GM12865 (cell line): ENCODE data around the gene A3GALT2.

Source experiments
- DNase-seq: peaks from one replicate; pipeline ENCODE4 v3.0.0; 2010; ENCODE audit warnings: low read depth
- H3K4me3 ChIP-seq: 2 replicates; pipeline ENCODE4 v1.5.1; 2011; ENCODE audit warnings: mild to moderate bottlenecking, low read depth, low read length, control low read depth
- TF ChIP-seq, protein P1 (sequence below): IDR thresholded peaks from 2 replicates; pipeline ENCODE4 v1.5.1; 2011; ENCODE audit warnings: low read length, control low read depth, low read depth, inconsistent platforms; ENCODE audit not compliant: insufficient read depth; ENCODE audit errors: missing control alignments

A3GALT2 gene

GRCh38 chr1:33270808-33271465, 50.0 kb downstream of the A3GALT2 start:
- TF ChIP-seq, protein P1, sequence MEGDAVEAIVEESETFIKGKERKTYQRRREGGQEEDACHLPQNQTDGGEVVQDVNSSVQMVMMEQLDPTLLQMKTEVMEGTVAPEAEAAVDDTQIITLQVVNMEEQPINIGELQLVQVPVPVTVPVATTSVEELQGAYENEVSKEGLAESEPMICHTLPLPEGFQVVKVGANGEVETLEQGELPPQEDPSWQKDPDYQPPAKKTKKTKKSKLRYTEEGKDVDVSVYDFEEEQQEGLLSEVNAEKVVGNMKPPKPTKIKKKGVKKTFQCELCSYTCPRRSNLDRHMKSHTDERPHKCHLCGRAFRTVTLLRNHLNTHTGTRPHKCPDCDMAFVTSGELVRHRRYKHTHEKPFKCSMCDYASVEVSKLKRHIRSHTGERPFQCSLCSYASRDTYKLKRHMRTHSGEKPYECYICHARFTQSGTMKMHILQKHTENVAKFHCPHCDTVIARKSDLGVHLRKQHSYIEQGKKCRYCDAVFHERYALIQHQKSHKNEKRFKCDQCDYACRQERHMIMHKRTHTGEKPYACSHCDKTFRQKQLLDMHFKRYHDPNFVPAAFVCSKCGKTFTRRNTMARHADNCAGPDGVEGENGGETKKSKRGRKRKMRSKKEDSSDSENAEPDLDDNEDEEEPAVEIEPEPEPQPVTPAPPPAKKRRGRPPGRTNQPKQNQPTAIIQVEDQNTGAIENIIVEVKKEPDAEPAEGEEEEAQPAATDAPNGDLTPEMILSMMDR = no peak
- DNase-seq = no peak
- H3K4me3 ChIP-seq = no peak overlapping the region

- TF ChIP-seq, protein P1 = no peak
- H3K4me3 ChIP-seq = no peak overlapping the region
- no peak for DNase-seq
Measured at GRCh38 chr1:33270379-33270778, 50.5 kb downstream of the A3GALT2 start.

DNA sequence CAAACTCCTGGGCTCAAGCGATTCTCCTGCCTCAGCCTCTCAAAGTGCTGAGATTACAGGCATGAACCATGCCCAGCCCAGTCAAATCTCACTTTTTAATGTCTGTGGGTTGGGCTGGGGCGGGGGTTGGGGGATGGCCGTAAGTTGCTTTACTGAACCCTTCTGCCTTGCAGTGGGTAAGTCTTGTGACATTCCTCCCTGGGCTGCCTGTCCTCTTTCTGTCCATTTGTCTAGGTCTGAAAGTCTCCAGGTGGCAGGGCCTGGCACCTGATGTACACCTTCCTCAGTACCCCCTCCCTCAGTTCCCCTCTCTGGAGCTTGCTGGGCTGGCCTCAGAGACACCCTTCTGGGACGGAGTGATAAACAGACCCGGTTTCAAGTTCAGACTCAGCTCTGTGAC, 51.3 kb downstream of the A3GALT2 start:
- no peak for DNase-seq
- no peak overlapping the region for H3K4me3 ChIP-seq
- TF ChIP-seq, protein P1 = no peak

DNA sequence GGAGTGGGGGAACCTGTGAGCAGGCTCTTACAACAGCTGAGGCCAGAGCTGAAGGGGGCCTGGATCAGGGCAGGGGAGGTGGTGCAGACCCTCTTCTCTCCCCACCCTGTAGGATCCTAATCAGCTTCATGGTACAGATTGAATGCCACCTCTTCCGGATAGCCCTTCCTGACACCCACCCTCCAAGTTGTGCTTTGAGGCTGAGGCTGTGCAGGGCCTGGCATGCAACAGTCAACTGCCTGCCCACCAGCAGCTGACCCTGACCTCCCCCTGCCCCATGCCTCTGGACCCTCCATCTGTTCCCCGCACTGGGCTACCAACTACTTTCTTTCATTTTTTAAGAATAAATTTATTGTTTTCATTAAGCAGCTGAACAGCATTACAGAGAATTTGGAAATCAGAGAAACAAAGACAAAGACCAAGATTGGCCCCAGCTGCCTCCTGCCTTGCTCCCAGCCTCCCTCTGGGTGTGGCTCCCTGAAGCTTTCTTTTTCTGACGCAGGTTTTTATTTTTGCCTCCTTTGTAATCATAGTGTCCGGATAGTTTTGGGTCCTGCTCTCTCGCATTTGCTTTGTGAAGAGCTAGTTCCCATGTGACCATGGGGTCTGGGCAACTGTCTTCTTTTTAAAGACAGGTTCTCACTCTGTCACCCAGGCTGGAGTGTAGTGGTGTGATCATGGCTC, 51.8 kb downstream of the A3GALT2 start:
- DNase-seq = no peak
- TF ChIP-seq, protein P1 = no peak

GRCh38 chr1:33268457-33268856, 52.4 kb downstream of the A3GALT2 start:
- no peak overlapping the region for H3K4me3 ChIP-seq
- TF ChIP-seq, protein P1 = no peak
- DNase-seq = no peak

More for the DNA sequence above, 51.8 kb downstream of the A3GALT2 start:
- no peak overlapping the region for H3K4me3 ChIP-seq

DNA sequence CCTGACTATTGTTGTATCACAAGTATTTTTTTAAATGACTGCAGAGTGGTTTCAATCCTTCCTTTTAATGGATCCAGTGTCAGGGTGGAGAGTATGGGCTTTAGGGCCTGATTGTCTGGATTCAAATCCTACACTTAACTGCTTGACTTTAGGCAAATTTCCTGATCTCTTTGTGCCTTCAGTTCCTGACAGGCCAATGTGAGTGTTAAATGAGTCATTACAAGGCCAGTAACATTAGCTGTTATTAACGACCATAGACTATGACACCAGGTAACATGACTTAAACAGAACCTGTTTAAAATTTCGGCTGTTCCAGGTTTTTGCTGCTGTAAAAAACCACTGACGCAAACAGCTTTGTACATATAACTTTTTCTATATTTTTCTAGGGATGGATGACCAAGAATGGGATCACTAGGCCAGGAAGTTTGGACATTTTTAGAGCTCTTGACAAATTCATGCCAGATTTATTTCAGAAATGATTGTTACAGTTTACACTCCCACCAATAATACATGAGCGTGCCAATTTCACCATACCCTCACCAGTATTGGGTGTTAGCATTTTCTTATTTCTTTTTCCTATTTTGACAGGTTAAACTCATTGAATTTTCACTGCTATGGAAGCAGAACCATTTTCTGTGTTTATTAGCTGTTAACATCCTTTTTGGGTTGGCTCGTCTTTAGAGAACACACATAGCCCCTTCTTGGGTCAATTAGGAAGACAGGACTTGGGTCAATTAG, 53.3 kb downstream of the A3GALT2 start:
- H3K4me3 ChIP-seq = no peak overlapping the region
- TF ChIP-seq, protein P1 = no peak
- no peak for DNase-seq
